Neural crest cell (in vitro differentiated cells): Measurements from ENCODE around the gene TECTA. TPM values are rescaled to one million over a fixed set of nuclear protein-coding genes. Genes with fewer than 3 reads are reported as not detected.

Experiments
- DNase-seq: peaks from one replicate; pipeline ENCODE4 v3.0.0; 2021; ENCODE audit warnings: low read depth, mixed read lengths, low spot score
- H3K27ac Mint-ChIP-seq: one replicate; pipeline ENCODE4 v1.8.0; 2021; ENCODE audit warnings: mild to moderate bottlenecking, mixed read lengths; ENCODE audit not compliant: unreplicated experiment
- H3K27me3 Mint-ChIP-seq: 2 replicates; pipeline ENCODE4 v1.8.0; 2021; ENCODE audit warnings: low read depth, mild to moderate bottlenecking, mixed read lengths
- H3K36me3 Mint-ChIP-seq: 2 replicates; pipeline ENCODE4 v1.8.0; 2021; ENCODE audit warnings: low read depth, mild to moderate bottlenecking, mixed read lengths
- H3K4me1 Mint-ChIP-seq: 2 replicates; pipeline ENCODE4 v1.8.0; 2021; ENCODE audit warnings: mixed read lengths
- H3K4me3 Mint-ChIP-seq: one replicate; pipeline ENCODE4 v1.8.0; 2021; ENCODE audit warnings: mild to moderate bottlenecking, mixed read lengths
- H3K9me3 Mint-ChIP-seq: 2 replicates; pipeline ENCODE4 v1.8.0; 2021; ENCODE audit warnings: mixed read lengths
- total RNA-seq: library from RNA; stranded (reverse); gene quantifications from 2 replicates; pipeline ENCODE4 v1.2.1, GENCODE V29; 2021
- TF ChIP-seq, protein P1 (sequence below): fragments of 200-600 bp; sonication (generic); conservative IDR thresholded peaks from 2 replicates; pipeline ENCODE4 v1.5.0; 2021; ENCODE audit warnings: antibody characterized with exemption, mild to moderate bottlenecking

TECTA gene
- total RNA-seq, 1 donor from 2014 or later: 1.5 TPM

GRCh38 chr11:121129362-121130340, 28.6 kb downstream of the TECTA start:
- TF ChIP-seq, protein P1, sequence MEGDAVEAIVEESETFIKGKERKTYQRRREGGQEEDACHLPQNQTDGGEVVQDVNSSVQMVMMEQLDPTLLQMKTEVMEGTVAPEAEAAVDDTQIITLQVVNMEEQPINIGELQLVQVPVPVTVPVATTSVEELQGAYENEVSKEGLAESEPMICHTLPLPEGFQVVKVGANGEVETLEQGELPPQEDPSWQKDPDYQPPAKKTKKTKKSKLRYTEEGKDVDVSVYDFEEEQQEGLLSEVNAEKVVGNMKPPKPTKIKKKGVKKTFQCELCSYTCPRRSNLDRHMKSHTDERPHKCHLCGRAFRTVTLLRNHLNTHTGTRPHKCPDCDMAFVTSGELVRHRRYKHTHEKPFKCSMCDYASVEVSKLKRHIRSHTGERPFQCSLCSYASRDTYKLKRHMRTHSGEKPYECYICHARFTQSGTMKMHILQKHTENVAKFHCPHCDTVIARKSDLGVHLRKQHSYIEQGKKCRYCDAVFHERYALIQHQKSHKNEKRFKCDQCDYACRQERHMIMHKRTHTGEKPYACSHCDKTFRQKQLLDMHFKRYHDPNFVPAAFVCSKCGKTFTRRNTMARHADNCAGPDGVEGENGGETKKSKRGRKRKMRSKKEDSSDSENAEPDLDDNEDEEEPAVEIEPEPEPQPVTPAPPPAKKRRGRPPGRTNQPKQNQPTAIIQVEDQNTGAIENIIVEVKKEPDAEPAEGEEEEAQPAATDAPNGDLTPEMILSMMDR: no peak
- peaks cover 5% of the 10 kb centered on the region for H3K4me1 Mint-ChIP-seq
- no peak overlapping the region for H3K27ac Mint-ChIP-seq
- H3K4me3 Mint-ChIP-seq: no peak overlapping the region
- no peaks in the 10 kb centered on the region for H3K27me3 Mint-ChIP-seq
- no peaks in the 10 kb centered on the region for H3K9me3 Mint-ChIP-seq
- H3K36me3 Mint-ChIP-seq: peaks cover 3% of the 10 kb centered on the region
- DNase-seq: no peak

- no peak overlapping the region for H3K4me3 Mint-ChIP-seq
Observed at GRCh38 chr11:121131656-121132055, 30.6 kb downstream of the TECTA start.

DNA sequence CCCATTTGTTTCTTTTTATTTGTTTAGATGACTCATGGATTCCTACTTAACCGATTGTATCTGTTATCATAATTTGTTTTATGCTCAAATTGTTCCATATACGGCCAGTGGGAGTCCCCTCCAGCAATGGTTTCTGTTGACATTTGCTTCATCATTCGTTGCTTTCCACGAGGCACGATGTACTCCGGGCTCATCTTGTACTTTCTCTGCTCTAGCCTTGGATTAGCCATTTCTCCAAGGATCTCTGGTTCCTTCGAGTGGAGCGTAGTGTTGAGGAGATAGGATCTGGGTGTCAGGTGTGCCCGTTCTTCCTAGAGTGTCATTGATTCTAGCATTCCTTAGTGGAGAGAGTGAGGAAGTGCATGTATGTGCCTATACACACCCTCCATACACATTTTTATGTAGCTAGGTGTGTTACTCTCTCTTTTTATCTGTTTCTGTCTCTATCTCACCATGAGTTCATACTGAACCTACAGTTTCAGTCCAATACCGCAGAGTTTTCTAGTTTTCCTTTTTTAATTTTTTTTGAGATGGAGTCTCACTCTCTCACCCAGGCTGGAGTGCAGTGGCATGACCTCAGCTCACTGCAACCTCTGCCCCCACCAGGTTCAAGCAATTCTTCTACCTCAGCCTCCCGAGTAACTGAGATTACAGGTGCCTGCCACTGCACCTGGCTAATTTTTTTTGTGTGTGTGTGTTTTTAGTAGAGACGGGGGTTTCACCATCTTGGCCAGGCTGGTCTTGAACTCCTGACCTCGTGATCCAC, 31.4 kb downstream of the TECTA start:
- TF ChIP-seq, protein P1: peak; percentile 26
- Mint-ChIP-seq H3K4me3 (no peak overlapping the region), H3K36me3 (peaks cover 4% of the 10 kb centered on the region), H3K27ac (no peak overlapping the region), H3K4me1 (no peaks in the 10 kb centered on the region), H3K27me3 (no peaks in the 10 kb centered on the region), H3K9me3 (no peaks in the 10 kb centered on the region)
- no peak for DNase-seq

More at GRCh38 chr11:121131656-121132055, 30.6 kb downstream of the TECTA start:
- DNase-seq: no peak
- Mint-ChIP-seq H3K27me3 (no peaks in the 10 kb centered on the region), H3K4me1 (no peaks in the 10 kb centered on the region), H3K9me3 (no peaks in the 10 kb centered on the region), H3K36me3 (peaks cover 4% of the 10 kb centered on the region), H3K27ac (no peak overlapping the region)
- TF ChIP-seq, protein P1: no peak

DNA sequence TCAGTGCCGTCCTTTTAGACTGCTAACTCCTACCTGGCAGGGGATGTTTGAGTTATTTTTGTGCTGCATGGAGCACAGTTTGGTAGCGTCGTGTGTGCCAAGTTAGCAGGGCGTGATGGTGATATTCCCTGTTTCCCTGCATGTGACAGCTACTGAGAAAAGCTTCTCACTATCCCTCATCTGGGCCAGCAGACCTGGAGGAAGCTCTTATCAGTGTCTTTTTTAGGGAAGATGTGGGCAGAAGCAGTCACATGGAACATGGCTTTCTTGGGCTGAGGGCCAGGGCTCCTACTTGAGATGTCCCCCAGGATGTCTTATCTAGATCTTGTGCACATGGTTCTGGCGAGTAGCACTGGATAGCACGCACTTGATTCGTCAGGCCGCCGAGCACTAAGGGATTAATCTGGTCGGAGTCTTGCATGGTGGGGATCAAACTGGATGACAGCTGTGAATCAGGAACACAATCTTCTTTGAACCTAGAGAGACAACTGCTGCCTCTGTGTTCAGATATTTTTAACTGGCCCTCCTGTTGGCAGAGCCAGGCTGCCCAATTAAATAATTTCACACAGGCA, 33.8 kb downstream of the TECTA start:
- Mint-ChIP-seq H3K36me3 (peaks cover 4% of the 10 kb centered on the region), H3K27me3 (no peaks in the 10 kb centered on the region), H3K27ac (peak overlapping the region; percentile 45), H3K4me3 (no peak overlapping the region), H3K9me3 (no peaks in the 10 kb centered on the region), H3K4me1 (no peaks in the 10 kb centered on the region)
- TF ChIP-seq, protein P1: no peak
- no peak for DNase-seq

DNA sequence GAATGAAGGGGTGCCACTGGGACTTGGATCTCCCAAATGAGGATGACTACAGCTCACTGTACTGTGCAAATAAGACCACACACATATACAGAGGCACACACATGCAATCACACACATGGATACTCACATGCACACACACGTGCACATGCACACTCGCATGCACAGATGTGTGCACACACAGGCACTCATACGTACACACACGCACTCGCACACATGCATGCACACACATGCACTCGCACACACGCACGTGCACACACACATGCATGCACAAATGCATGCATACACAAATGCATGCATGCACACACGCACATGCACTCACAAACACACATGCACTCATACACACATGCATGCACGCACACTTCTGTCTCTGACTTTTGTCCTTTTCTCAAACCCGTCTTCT, 36.0 kb downstream of the TECTA start:
- TF ChIP-seq, protein P1: no peak
- Mint-ChIP-seq H3K4me3 (no peak overlapping the region), H3K36me3 (peaks cover 4% of the 10 kb centered on the region)

More for the DNA sequence above, 36.0 kb downstream of the TECTA start:
- no peak overlapping the region for H3K27ac Mint-ChIP-seq
- H3K9me3 Mint-ChIP-seq: no peaks in the 10 kb centered on the region
- no peak for DNase-seq
- no peaks in the 10 kb centered on the region for H3K27me3 Mint-ChIP-seq
- H3K4me1 Mint-ChIP-seq: no peaks in the 10 kb centered on the region
